Body of pancreas (tissue), 4 donors: ENCODE data around the gene CELA2A. TPM values are rescaled to one million over a fixed set of nuclear protein-coding genes. Genes with fewer than 3 reads are reported as not detected.

Experiments used
- ATAC-seq: fragments of 150-250 bp; one replicate; pipeline ENCODE4 v1.9.1; 2016
- DNase-seq, 4 donors: peaks; one replicate each; pipeline ENCODE4 v3.0.0-alpha.2; 2019
- H3K27ac ChIP-seq, 4 donors: fragments of 200-600 bp; sonication (generic); 1 replicate in 3 of 4; 2 replicates in 1 of 4; pipeline versions ENCODE4 v1.5.1 to v1.6.1; 2016 to 2019; ENCODE audit warnings: mild to moderate bottlenecking in 1 of 4, mixed read lengths in 1 of 4, moderate library complexity in 1 of 4
- H3K27me3 ChIP-seq, 2 donors: fragments of 200-600 bp; sonication (generic); one replicate each; pipeline ENCODE4 v1.6.0; 2016; ENCODE audit warnings: mild to moderate bottlenecking in 1 of 2
- H3K36me3 ChIP-seq, 2 donors: fragments of 200-600 bp; sonication (generic); replicated peaks in 1 of 2; 2 replicates each; pipeline ENCODE4 v1.5.1; 2016; ENCODE audit warnings: low read depth in 2 of 2; ENCODE audit not compliant: insufficient read depth in 1 of 2
- H3K4me1 ChIP-seq: fragments of 200-600 bp; sonication (generic); one replicate; pipeline ENCODE4 v1.6.0; 2016
- H3K4me3 ChIP-seq, 2 donors: fragments of 200-600 bp; sonication (generic); 1 replicate in 1 of 2; 2 replicates in 1 of 2; pipeline ENCODE4 v1.5.1; 2016 to 2019
- H3K9me3 ChIP-seq, 3 donors: fragments of 200-600 bp; sonication (generic); 1 replicate in 2 of 3; 2 replicates in 1 of 3; pipeline ENCODE4 v1.5.1; 2016
- POLR2A ChIP-seq, 3 donors: fragments of 450-650 bp; IDR thresholded peaks; one replicate each; pipeline ENCODE4 v1.6.1; 2016; ENCODE audit warnings: antibody characterized with exemption in 3 of 3, mild to moderate bottlenecking in 2 of 3
- WGBS, 2 donors: methylation state at CpG; one replicate each; pipeline ENCODE4 v1.1.5; 2017; 5-methylcytosine and 5-hydroxymethylcytosine counted together
- intact Hi-C: fragments of 100-400 bp; cut with DNase I; formaldehyde crosslinking; loops from one replicate; pipeline ENCODE4 v1.15.1; 2023
- total RNA-seq, 2 donors: library from RNA; depleted of rRNA; stranded (reverse); fragments of >200 nt; gene quantifications; one replicate each; pipeline ENCODE4 v1.1.0, GENCODE V29; 2016
- TF ChIP-seq, protein P1 (sequence below), 7 experiments: fragments of 450-650 bp in 4 of 7; fragments of 200-600 bp in 3 of 7; sonication (generic) in 3 of 7; IDR thresholded peaks; one replicate each; pipeline ENCODE4 v1.5.1; 2016 to 2019; ENCODE audit warnings: antibody characterized with exemption in 7 of 7

CELA2A gene
- total RNA-seq, 2 donors from 2014 or later = 4,384 to 21,046 TPM

DNA sequence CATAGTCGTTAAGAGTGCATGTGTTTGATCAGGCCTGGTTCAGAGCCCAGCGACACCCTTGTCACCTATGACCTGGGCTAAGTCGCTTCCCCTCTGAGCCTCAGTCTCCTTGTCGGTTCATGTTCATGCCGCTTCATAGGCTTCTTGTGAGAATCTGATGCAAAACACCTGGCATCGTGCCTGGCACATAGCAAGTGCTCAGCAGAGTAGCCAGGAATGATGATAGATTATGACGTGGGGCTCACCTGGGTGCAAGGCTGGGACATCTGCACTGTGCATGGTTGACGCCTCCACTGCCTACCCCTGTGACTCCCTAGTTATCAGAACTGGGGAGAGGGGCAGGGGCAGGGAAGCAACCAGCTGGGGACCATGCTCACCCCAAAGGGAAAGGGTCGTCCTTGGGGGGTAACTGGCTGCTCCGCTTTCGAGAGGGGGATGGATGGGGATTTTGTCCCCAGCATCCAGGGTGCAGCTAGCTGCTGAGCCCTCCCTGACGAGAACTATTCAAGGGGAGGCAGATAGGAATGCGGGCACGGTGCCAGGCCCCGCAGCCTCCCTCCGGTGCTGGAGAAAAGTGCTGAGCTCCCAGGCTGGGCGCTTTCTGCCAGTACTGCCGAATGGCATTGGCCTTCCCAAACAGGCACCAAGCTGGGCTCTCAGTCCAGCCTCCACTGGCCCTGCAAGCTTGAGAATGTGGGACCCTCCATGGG is 37.6 kb upstream of the CELA2A start:
- no peaks in the 10 kb centered on the region for H3K27me3 ChIP-seq
- H3K27ac ChIP-seq = peak overlapping the region in 3 of 4 donors; percentile 12 to 90 (median 38)
- DNase-seq = peak; percentile 68 to 83 (median 78)
- H3K4me3 ChIP-seq = no peak overlapping the region
- no peak for ATAC-seq
- intact Hi-C loops = no loop called here
- no peaks in the 10 kb centered on the region for H3K9me3 ChIP-seq
- 37 to 48% methylated on average over 15 to 18 of the region's 18 CpGs for WGBS, 2 donors
- TF ChIP-seq POLR2A (IDR thresholded peaks at IDR 0.05) = no peak
- TF ChIP-seq, protein P1, sequence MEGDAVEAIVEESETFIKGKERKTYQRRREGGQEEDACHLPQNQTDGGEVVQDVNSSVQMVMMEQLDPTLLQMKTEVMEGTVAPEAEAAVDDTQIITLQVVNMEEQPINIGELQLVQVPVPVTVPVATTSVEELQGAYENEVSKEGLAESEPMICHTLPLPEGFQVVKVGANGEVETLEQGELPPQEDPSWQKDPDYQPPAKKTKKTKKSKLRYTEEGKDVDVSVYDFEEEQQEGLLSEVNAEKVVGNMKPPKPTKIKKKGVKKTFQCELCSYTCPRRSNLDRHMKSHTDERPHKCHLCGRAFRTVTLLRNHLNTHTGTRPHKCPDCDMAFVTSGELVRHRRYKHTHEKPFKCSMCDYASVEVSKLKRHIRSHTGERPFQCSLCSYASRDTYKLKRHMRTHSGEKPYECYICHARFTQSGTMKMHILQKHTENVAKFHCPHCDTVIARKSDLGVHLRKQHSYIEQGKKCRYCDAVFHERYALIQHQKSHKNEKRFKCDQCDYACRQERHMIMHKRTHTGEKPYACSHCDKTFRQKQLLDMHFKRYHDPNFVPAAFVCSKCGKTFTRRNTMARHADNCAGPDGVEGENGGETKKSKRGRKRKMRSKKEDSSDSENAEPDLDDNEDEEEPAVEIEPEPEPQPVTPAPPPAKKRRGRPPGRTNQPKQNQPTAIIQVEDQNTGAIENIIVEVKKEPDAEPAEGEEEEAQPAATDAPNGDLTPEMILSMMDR (IDR thresholded peaks at IDR 0.05) = no peak
- peaks cover 92% of the 10 kb centered on the region for H3K4me1 ChIP-seq
- H3K36me3 ChIP-seq = no peaks in the 10 kb centered on the region

DNA sequence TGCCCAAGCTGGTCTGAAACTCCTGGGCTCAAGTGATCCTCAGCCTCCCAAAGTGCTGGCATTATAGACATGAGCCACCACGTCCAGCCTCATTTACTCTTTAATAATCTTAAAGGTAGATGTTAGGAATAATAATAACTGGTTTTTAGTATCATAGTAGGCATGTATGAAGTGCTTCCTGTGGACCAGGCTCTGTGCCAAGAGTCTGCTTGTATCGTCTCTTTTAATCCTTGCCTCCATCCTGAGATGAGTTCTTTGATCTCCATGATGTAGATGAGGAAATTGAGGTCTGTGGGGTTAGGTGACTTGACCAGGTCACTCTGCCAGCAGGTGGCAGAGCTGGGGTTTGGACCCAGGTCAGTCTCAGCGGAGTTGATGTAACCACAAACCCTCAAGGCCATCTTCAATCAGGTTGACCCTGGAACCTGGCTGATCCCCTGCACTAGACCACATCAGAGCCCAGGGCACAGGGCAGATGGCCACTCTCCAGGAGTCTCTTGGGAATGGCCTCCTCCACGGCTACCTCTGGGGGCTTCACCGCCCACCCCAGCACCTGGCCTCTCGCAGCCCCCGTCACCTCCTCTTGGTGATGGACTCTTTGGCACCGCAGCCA is 35.6 kb upstream of the CELA2A start:
- Histone ChIP-seq H3K9me3 (no peaks in the 10 kb centered on the region), H3K27ac (peak overlapping the region; percentile 49 to 93 (median 91)), H3K27me3 (no peaks in the 10 kb centered on the region), H3K36me3 (no peaks in the 10 kb centered on the region), H3K4me3 (no peak overlapping the region), H3K4me1 (peaks cover 92% of the 10 kb centered on the region)
- 55 to 58% methylated on average over 8 of the region's 8 CpGs for WGBS, 2 donors
- intact Hi-C loops = no loop called here
- TF ChIP-seq POLR2A (IDR thresholded peaks at IDR 0.05) = no peak
- TF ChIP-seq, protein P1 (IDR thresholded peaks at IDR 0.05) = peak in 5 of 7 experiments; percentile 14 to 53 (median 47)
- DNase-seq (peak; percentile 63 to 75 (median 70)), ATAC-seq (no peak)

DNA sequence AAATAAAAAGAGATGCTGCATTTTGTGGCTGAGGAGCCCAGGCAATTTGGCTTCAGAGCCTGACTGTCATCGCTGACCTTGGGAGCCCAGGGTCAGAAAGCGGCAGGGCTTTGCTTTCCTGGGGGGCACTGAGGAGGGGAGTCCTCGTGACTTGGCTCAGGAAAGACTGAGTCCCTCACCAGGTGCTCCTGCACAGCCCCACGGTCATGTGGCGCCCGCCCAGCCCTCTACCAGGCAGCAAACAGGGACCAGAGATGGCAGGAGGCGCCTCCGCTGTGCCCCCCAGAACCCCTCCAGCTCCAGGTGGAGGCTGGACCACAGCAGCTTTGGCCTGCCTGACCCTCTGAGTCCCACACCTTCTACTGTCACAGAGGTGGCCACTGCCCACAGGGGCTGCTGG is 33.7 kb upstream of the CELA2A start:
- Histone ChIP-seq H3K36me3 (no peaks in the 10 kb centered on the region), H3K9me3 (no peaks in the 10 kb centered on the region), H3K27me3 (no peaks in the 10 kb centered on the region), H3K27ac (peak overlapping the region; percentile 56 to 93 (median 91)), H3K4me1 (peaks cover 84% of the 10 kb centered on the region), H3K4me3 (no peak overlapping the region)
- TF ChIP-seq, protein P1 (IDR thresholded peaks at IDR 0.05) = no peak
- no peak for TF ChIP-seq POLR2A (IDR thresholded peaks at IDR 0.05)
- ATAC-seq (no peak), DNase-seq (peak in 3 of 4 donors; percentile 21 to 59 (median 40))
- 72% methylated on average over 6 of the region's 8 CpGs; no CpG with 5 or more reads in 1 of the 2 donors for WGBS, 2 donors
- intact Hi-C loops = no loop called here

DNA sequence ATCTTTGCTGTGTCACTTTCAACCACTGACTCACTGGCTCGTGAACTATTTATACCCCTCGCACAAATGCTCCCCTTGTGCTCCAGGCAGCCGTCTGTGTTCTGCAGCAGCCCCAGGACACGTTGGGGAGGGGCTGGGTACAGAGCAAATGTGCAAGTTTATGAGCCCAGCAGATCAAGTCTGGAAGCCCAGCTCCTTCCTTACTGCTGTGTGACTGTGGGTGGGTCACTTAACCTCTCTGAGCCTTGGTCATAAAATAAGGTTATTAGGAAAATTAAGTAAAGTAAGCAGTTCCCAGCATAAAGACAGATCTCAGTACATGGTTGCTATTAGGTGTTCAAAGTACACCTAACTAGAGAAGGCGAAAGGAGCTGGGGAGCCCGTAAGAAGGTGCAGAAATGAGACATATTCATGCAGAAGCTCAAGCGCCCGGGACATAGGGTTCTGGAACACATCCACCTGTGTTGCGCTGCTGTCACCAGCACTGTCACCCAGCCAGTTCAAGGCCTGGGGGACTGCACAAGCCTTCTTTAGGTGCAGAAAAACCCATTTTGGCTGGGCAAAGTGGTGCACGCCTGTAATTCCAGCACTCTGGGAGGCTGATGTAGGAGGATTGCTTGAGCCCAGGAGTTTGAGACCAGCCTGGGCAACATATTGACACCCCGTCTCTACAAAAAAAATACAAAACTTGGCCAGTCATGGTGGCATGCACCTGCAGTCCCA is 33.0 kb upstream of the CELA2A start:
- Histone ChIP-seq H3K36me3 (no peaks in the 10 kb centered on the region), H3K4me3 (no peak overlapping the region), H3K27ac (peak overlapping the region; percentile 56 to 93 (median 91)), H3K9me3 (no peaks in the 10 kb centered on the region), H3K4me1 (peaks cover 80% of the 10 kb centered on the region), H3K27me3 (no peaks in the 10 kb centered on the region)
- 39 to 41% methylated on average over 11 of the region's 11 CpGs for WGBS, 2 donors
- TF ChIP-seq, protein P1 (IDR thresholded peaks at IDR 0.05) = no peak
- TF ChIP-seq POLR2A (IDR thresholded peaks at IDR 0.05) = no peak
- ATAC-seq (peak; percentile 1), DNase-seq (peak in 3 of 4 donors; percentile 43 to 63 (median 59))
- intact Hi-C loops = no loop called here
